A673 (cell line): Measurements from ENCODE around the gene CDA. TPM values are rescaled to one million over a fixed set of nuclear protein-coding genes. Genes with fewer than 3 reads are reported as not detected.
A peak's percentile ranks its signal among the peaks of the same experiment; 100 is the strongest.

Experiments used
- BruUV-seq: library from RNA; stranded (reverse); fragments of 400-500 nt; replicated peaks from 2 replicates; lab custom pipeline; 2021; lab: Mats Ljungman, UMichigan
- CTCF ChIA-PET: fragments of 300-600 bp; sonication (Branson Sonifier 250); formaldehyde crosslinking; loops from one replicate; lab custom pipeline; 2022; ENCODE audit warnings: antibody characterized with exemption; lab: Charles Lee
- POLR2A ChIA-PET: fragments of 300-600 bp; sonication (Branson Sonifier 250); formaldehyde crosslinking; loops from one replicate; lab custom pipeline; 2022; ENCODE audit warnings: antibody characterized with exemption; ENCODE audit not compliant: low non-redundant PET; lab: Charles Lee
- DNase-seq: peaks from one replicate; pipeline ENCODE4 v3.0.0-alpha.2; 2015; ENCODE audit warnings: low spot score
- H3K27ac ChIP-seq: fragments of 200-600 bp; sonication (generic); 2 replicates; pipeline ENCODE4 v1.5.1; 2016; ENCODE audit warnings: mixed run types, low read depth, mild to moderate bottlenecking, mixed read lengths, antibody characterized with exemption, low read length; ENCODE audit not compliant: poor library complexity, severe bottlenecking
- H3K27me3 ChIP-seq: fragments of 200-600 bp; sonication (generic); replicated peaks from 2 replicates; pipeline ENCODE4 v1.6.1; 2017; ENCODE audit warnings: mixed run types, low read depth, mild to moderate bottlenecking, mixed read lengths, antibody characterized with exemption, low read length; ENCODE audit not compliant: insufficient read depth, poor library complexity
- H3K36me3 ChIP-seq: fragments of 200-600 bp; sonication (generic); 2 replicates; pipeline ENCODE4 v1.6.1; 2016; ENCODE audit warnings: mixed run types, mild to moderate bottlenecking, mixed read lengths, antibody characterized with exemption, low read length; ENCODE audit not compliant: insufficient read depth, poor library complexity, severe bottlenecking
- H3K4me1 ChIP-seq: fragments of 200-600 bp; sonication (generic); 2 replicates; pipeline ENCODE4 v1.6.1; 2017; ENCODE audit warnings: mixed run types, mild to moderate bottlenecking, mixed read lengths, antibody characterized with exemption, low read length; ENCODE audit not compliant: insufficient read depth, poor library complexity, severe bottlenecking
- H3K4me3 ChIP-seq: fragments of 200-600 bp; sonication (generic); 2 replicates; pipeline ENCODE4 v1.5.1; 2016; ENCODE audit warnings: low read depth, mixed run types, mild to moderate bottlenecking, mixed read lengths, low read length; ENCODE audit not compliant: poor library complexity, severe bottlenecking
- H3K9me3 ChIP-seq: fragments of 200-600 bp; sonication (generic); 2 replicates; pipeline ENCODE4 v1.6.1; 2016; ENCODE audit warnings: mixed run types, low read depth, mild to moderate bottlenecking, mixed read lengths, antibody characterized with exemption, low read length; ENCODE audit not compliant: poor library complexity, severe bottlenecking
- EZH2 ChIP-seq: fragments of 200-600 bp; sonication (generic); IDR thresholded peaks from 2 replicates; pipeline ENCODE4 v1.6.1; 2017; ENCODE audit warnings: borderline replicate concordance, low read depth, mild to moderate bottlenecking, mixed read lengths, antibody characterized with exemption, low read length; ENCODE audit not compliant: poor library complexity, severe bottlenecking
- intact Hi-C: fragments of 100-400 bp; cut with micrococcal nuclease; formaldehyde crosslinking; loops from one replicate; pipeline ENCODE4 v1.10.0; 2022; ENCODE audit not compliant: unreplicated experiment
- total RNA-seq: library from RNA; stranded (reverse); gene quantifications from 2 replicates; pipeline ENCODE4 v1.2.3, GENCODE V29; 2021
- TF ChIP-seq, protein P1 (sequence below): fragments of 300-800, 200-600 bp; sonication (generic); conservative IDR thresholded peaks from 2 replicates; pipeline ENCODE4 v1.5.1; 2017; ENCODE audit warnings: low read depth, mild to moderate bottlenecking, antibody characterized with exemption, low read length, moderate library complexity, mixed read lengths

The CDA gene
- total RNA-seq, 1 experiment from 2014 or later: not detected

DNA sequence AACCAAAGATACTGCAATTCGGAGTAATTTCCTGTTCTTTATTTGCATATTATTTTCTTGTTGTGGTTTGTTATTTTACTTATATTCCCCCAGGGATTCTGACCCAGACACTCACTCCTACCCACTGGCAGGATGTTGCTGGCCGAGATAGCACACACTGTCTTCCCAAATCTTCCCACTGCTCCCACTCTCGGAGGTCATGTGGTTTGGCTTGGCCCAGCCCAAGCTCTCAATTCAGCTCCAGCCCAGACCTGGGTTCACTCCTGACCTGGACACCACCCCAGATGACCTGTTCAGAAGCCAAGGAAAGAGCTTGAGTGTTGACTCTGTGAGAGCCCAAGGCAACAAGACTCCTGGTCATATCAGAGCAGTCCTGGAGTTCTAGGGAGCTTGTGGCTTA lies 37.7 kb upstream of the CDA start:
- no peak overlapping the region for H3K4me3 ChIP-seq
- H3K36me3 ChIP-seq: no peaks in the 10 kb centered on the region
- CTCF ChIA-PET: interaction anchor here (0.6 kb wide), 1 partner anchor 773 kb away, joined by 5 read pairs; no protein-coding TSS in a partner anchor
- intact Hi-C loops: no loop called here
- BruUV-seq: no TSS peak
- POLR2A ChIA-PET: no interaction called here
- H3K4me1 ChIP-seq: no peaks in the 10 kb centered on the region
- H3K27me3 ChIP-seq: peaks cover 75% of the 10 kb centered on the region
- no peak for DNase-seq
- no peak overlapping the region for H3K27ac ChIP-seq
- no peaks in the 10 kb centered on the region for H3K9me3 ChIP-seq
- TF ChIP-seq, protein P1, sequence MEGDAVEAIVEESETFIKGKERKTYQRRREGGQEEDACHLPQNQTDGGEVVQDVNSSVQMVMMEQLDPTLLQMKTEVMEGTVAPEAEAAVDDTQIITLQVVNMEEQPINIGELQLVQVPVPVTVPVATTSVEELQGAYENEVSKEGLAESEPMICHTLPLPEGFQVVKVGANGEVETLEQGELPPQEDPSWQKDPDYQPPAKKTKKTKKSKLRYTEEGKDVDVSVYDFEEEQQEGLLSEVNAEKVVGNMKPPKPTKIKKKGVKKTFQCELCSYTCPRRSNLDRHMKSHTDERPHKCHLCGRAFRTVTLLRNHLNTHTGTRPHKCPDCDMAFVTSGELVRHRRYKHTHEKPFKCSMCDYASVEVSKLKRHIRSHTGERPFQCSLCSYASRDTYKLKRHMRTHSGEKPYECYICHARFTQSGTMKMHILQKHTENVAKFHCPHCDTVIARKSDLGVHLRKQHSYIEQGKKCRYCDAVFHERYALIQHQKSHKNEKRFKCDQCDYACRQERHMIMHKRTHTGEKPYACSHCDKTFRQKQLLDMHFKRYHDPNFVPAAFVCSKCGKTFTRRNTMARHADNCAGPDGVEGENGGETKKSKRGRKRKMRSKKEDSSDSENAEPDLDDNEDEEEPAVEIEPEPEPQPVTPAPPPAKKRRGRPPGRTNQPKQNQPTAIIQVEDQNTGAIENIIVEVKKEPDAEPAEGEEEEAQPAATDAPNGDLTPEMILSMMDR: no peak
- TF ChIP-seq EZH2: no peak

DNA sequence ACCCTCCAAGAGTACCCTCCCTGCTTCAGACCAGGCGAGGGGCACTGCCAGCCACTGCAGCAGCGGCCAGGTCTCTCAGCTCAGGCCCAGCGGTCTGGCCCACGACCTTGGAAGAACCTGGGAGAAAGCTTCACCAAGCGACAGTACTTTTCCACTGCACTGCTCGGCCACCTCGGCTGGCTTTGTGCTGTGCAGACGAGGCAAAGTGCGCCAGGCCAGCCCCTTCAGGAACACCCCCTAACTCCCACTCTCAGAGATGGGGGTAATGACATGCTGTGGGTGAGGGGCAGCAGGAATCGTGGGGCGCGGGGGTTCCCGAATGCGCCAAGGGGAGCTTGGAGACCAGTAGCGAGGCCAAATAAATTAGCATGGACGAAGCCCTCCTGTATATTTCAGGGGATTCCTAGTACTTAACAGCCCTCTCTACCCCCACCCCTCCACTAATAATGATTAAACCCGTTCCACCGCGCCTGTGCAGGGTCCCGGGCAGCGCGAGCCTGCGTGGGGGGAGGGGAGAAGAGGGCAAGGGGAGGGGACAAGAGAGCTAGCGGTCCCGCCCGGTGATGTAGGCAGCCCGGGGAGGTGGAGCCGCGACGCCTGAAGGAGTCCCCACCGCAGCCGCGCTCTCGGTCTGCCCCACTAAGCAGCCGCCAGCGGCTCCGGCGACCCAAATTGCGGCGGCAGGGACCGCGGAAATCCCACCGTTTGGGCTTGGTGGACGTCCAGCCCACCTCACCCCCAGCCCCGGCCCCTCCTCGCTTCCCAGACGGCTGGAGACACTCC lies 36.8 kb upstream of the CDA start, which contains the start of gene FAM43B:
Gene FAM43B, plus strand, starts transcription at position 629 of the 783 bp plus-strand sequence. CDS start 401 bp downstream, outside the sequence.
- POLR2A ChIA-PET: no interaction called here
- Histone ChIP-seq H3K4me1 (no peaks in the 10 kb centered on the region), H3K9me3 (no peaks in the 10 kb centered on the region), H3K27ac (no peak within 1 kb of the TSS), H3K4me3 (peak within 1 kb of the TSS; percentile 19), H3K27me3 (peaks cover 77% of the 10 kb centered on the region), H3K36me3 (no peaks in the 10 kb centered on the region)
- DNase-seq: peak; percentile 55
- BruUV-seq: no TSS peak
- CTCF ChIA-PET: interaction anchor here (1.4 kb wide), 1 partner anchor 23 kb away, joined by 5 read pairs; no protein-coding TSS in a partner anchor
- TF ChIP-seq, protein P1: no peak
- peak; percentile 6 for TF ChIP-seq EZH2
- intact Hi-C loops: no loop called here

DNA sequence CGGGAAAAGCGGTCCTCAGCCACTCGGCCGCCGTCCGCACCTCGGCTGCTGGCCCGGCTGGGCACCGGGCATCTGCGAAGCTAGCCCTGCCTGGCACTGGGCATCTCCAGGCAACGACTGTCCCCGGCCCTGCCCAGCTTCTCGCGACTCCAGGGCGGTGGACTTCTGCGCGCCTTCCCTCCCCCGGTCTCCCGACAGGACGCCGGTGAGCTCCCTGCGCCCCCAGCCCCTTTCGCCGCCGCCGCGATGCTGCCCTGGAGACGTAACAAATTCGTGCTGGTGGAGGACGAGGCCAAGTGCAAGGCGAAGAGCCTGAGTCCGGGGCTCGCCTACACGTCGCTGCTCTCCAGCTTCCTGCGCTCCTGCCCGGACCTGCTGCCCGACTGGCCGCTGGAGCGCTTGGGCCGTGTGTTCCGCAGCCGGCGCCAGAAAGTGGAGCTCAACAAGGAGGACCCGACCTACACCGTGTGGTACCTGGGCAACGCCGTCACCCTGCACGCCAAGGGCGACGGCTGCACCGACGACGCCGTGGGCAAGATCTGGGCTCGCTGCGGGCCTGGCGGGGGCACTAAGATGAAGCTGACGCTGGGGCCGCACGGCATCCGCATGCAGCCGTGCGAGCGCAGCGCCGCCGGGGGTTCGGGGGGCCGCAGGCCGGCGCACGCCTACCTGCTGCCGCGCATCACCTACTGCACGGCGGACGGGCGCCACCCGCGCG lies 36.0 kb upstream of the CDA start:
- POLR2A ChIA-PET: no interaction called here

More for the DNA sequence above, 36.0 kb upstream of the CDA start:
- CTCF ChIA-PET: interaction anchor here (0.6 to 1.4 kb wide), 2 partner anchors 22 to 346 kb away, joined by 4 to 5 read pairs; no protein-coding TSS in a partner anchor
- Histone ChIP-seq H3K4me3 (peak overlapping the region; percentile 19), H3K36me3 (no peaks in the 10 kb centered on the region), H3K9me3 (no peaks in the 10 kb centered on the region), H3K27ac (no peak overlapping the region), H3K27me3 (peaks cover 80% of the 10 kb centered on the region), H3K4me1 (no peaks in the 10 kb centered on the region)
- no TSS peak for BruUV-seq
- intact Hi-C loops: no loop called here
- DNase-seq: no peak
- peak; percentile 67 for TF ChIP-seq EZH2
- TF ChIP-seq, protein P1: no peak
